PC-3 (cell line): ENCODE measurements around the gene MTCL1. TPM values are rescaled to one million over a fixed set of nuclear protein-coding genes. Genes with fewer than 3 reads are reported as not detected.

Experiments used
- ATAC-seq: fragments of 200-7000 bp; cut with Tn5 transposase; 2 replicates; pipeline ENCODE4 v1.9.1; 2020; ENCODE audit warnings: mild to moderate bottlenecking, moderate library complexity
- BruUV-seq: library from RNA; stranded (reverse); fragments of 400-500 nt; replicated peaks from 2 replicates; lab custom pipeline; 2021; lab: Mats Ljungman, UMichigan
- CTCF ChIA-PET: fragments of 300-600 bp; sonication (Branson Sonifier 250); formaldehyde crosslinking; loops from one replicate; lab custom pipeline; 2022; ENCODE audit warnings: antibody characterized with exemption; lab: Charles Lee
- POLR2A ChIA-PET: fragments of 300-600 bp; sonication (Branson Sonifier 250); formaldehyde crosslinking; loops from one replicate; lab custom pipeline; 2022; ENCODE audit warnings: antibody characterized with exemption; ENCODE audit not compliant: unreplicated experiment; lab: Charles Lee
- DNase-seq: peaks from one replicate; pipeline ENCODE4 v3.0.0-alpha.2; 2015
- H2AFZ ChIP-seq: fragments of 300-600 bp; sonication (generic); 2 replicates; pipeline ENCODE4 v1.6.0; 2016; ENCODE audit warnings: antibody characterized with exemption, low read length
- H3F3A ChIP-seq: fragments of 300-600 bp; sonication (generic); one replicate; pipeline ENCODE4 v1.6.0; 2017; ENCODE audit warnings: antibody characterized with exemption, low read length, control low read depth, mild to moderate bottlenecking; ENCODE audit not compliant: unreplicated experiment
- H3K27ac ChIP-seq: fragments of 300-600 bp; sonication (generic); 2 replicates; pipeline ENCODE4 v1.5.1; 2016; ENCODE audit warnings: mild to moderate bottlenecking, low read length
- H3K27me3 ChIP-seq: fragments of 300-600 bp; sonication (generic); 2 replicates; pipeline ENCODE4 v1.6.1; 2016; ENCODE audit warnings: low read length, mixed read lengths
- H3K36me3 ChIP-seq: fragments of 300-600 bp; sonication (generic); 2 replicates; pipeline ENCODE4 v1.6.1; 2016; ENCODE audit warnings: low read depth, mixed run types, low read length, mixed read lengths
- H3K4me1 ChIP-seq: fragments of 300-600 bp; sonication (generic); 2 replicates; pipeline ENCODE4 v1.5.1; 2016; ENCODE audit warnings: low read length; ENCODE audit not compliant: insufficient read depth
- H3K4me2 ChIP-seq: fragments of 300-600 bp; sonication (generic); 2 replicates; pipeline ENCODE4 v1.6.0; 2016; ENCODE audit warnings: low read length
- H3K4me3 ChIP-seq: fragments of 300-600 bp; sonication (generic); 2 replicates; pipeline ENCODE4 v1.5.1; 2016; ENCODE audit warnings: mild to moderate bottlenecking, low read length, mixed read lengths
- H3K79me2 ChIP-seq: fragments of 300-600 bp; sonication (generic); 2 replicates; pipeline ENCODE4 v1.6.1; 2017; ENCODE audit warnings: low read length, mixed read lengths
- H3K9ac ChIP-seq: fragments of 300-600 bp; sonication (generic); 2 replicates; pipeline ENCODE4 v1.6.0; 2016; ENCODE audit warnings: mild to moderate bottlenecking, low read length
- H3K9me2 ChIP-seq: fragments of 300-600 bp; sonication (generic); replicated peaks from 2 replicates; pipeline ENCODE4 v1.6.1; 2016; ENCODE audit warnings: mixed run types, low read length, mixed read lengths
- H3K9me3 ChIP-seq: fragments of 300-600 bp; sonication (generic); 2 replicates; pipeline ENCODE4 v1.6.1; 2016; ENCODE audit warnings: low read length, mixed read lengths
- H4K20me1 ChIP-seq: fragments of 300-600 bp; sonication (generic); 2 replicates; pipeline ENCODE4 v1.6.1; 2016; ENCODE audit warnings: low read length, mixed read lengths
- CTCF ChIP-seq: fragments of 300-600 bp; sonication (generic); conservative IDR thresholded peaks from 2 replicates; pipeline ENCODE4 v1.5.1; 2017; ENCODE audit warnings: antibody characterized with exemption, low read depth, mild to moderate bottlenecking, low read length
- EZH2 ChIP-seq: fragments of 300-600 bp; sonication (generic); IDR thresholded peaks from one replicate; pipeline ENCODE4 v1.6.1; 2017; ENCODE audit warnings: antibody characterized with exemption, mild to moderate bottlenecking, low read length; ENCODE audit not compliant: unreplicated experiment
- EZH2phosphoT487 ChIP-seq: fragments of 300-600 bp; sonication (generic); IDR thresholded peaks from 2 replicates; pipeline ENCODE4 v1.6.1; 2018; ENCODE audit warnings: mild to moderate bottlenecking, antibody characterized with exemption, low read length, borderline replicate concordance
- intact Hi-C: fragments of 100-400 bp; cut with micrococcal nuclease; formaldehyde crosslinking; loops from 2 replicates; pipeline ENCODE4 v1.9.0; 2023
- total RNA-seq: library from RNA; depleted of rRNA; stranded (reverse); fragments of >200 nt; gene quantifications from 2 replicates; pipeline ENCODE4 v1.2.3, GENCODE V29; 2014

Gene MTCL1
- total RNA-seq, 1 experiment from 2014 or later = 33.1 TPM

- peaks cover 12% of the 10 kb centered on the region; the same call in 1 of the 2 replicates for H4K20me1 ChIP-seq
- no TSS peak for BruUV-seq
- peak overlapping the region; percentile 80 for H2AFZ ChIP-seq
- H3K9me2 ChIP-seq = no peaks in the 10 kb centered on the region
- peak overlapping the region; percentile 26; the same call in 1 of the 2 replicates for H3K27ac ChIP-seq
- intact Hi-C loops = loop anchor here (2.0 to 5.0 kb wide), 3 partner anchors 51 to 431 kb away; partner anchors contain the start of gene ANKRD12
- ChIA-PET POLR2A (interaction anchor here (0.5 kb wide), 1 partner anchor 938 kb away, joined by 3 read pairs; no protein-coding TSS in a partner anchor), CTCF (interaction anchor here (0.6 to 2.1 kb wide), 4 partner anchors 33 to 984 kb away, joined by 3 to 9 read pairs (median 4); no protein-coding TSS in a partner anchor)
- H3K9me3 ChIP-seq = no peaks in the 10 kb centered on the region
- ATAC-seq (no peak), DNase-seq (peak; percentile 11)
- TF ChIP-seq EZH2 (no peak), EZH2phosphoT487 (no peak), CTCF (no peak)
- H3K9ac ChIP-seq = peak overlapping the region; percentile 78
- peak overlapping the region; percentile 78 for H3K4me3 ChIP-seq
- H3F3A ChIP-seq = no peaks in the 10 kb centered on the region
- H3K4me2 ChIP-seq = peak overlapping the region; percentile 84
- peaks cover 45% of the 10 kb centered on the region for H3K4me1 ChIP-seq
- peaks cover 47% of the 10 kb centered on the region for H3K79me2 ChIP-seq
- H3K27me3 ChIP-seq = no peaks in the 10 kb centered on the region
- H3K36me3 ChIP-seq = no peaks in the 10 kb centered on the region
These were observed 820 bp downstream of the MTCL1 start for GRCh38 chr18:8705961-8706790.

- Histone ChIP-seq H3K27ac (peak overlapping the region; percentile 26), H3K27me3 (no peaks in the 10 kb centered on the region), H3K9ac (peak overlapping the region; percentile 78), H3K4me1 (peaks cover 37% of the 10 kb centered on the region), H3K79me2 (peaks cover 52% of the 10 kb centered on the region), H3K9me3 (no peaks in the 10 kb centered on the region), H3F3A (no peaks in the 10 kb centered on the region), H3K4me3 (peak overlapping the region; percentile 78), H3K36me3 (no peaks in the 10 kb centered on the region), H3K4me2 (peak overlapping the region; percentile 84), H3K9me2 (no peaks in the 10 kb centered on the region), H4K20me1 (peaks cover 12% of the 10 kb centered on the region; the same call in 1 of the 2 replicates), H2AFZ (peak overlapping the region; percentile 80)
- DNase-seq (peak; percentile 77), ATAC-seq (peak; percentile 16)
- POLR2A ChIA-PET = interaction anchor here (0.5 to 1.1 kb wide), 6 partner anchors 19 to 937 kb away, joined by 3 to 8 read pairs (median 4); no protein-coding TSS in a partner anchor
- TF ChIP-seq EZH2 = no peak
- TF ChIP-seq CTCF = peak; percentile 59
- TSS peak; percentile 84 for BruUV-seq
- intact Hi-C loops = loop anchor here (1.0 to 5.0 kb wide), 4 partner anchors 23 to 430 kb away; partner anchors contain the start of gene ANKRD12
- CTCF ChIA-PET = interaction anchor here (0.6 to 2.1 kb wide), 8 partner anchors 10 to 983 kb away, joined by 3 to 13 read pairs (median 3); no protein-coding TSS in a partner anchor
These were observed 1.6 kb downstream of the MTCL1 start for GRCh38 chr18:8706791-8707555.
